Esophagus muscularis mucosa (tissue), 4 donors: Measurements from ENCODE around the gene GSK3B.

ENCODE experiments used
- EP300 ChIP-seq: sonication (generic); formaldehyde crosslinking; IDR thresholded peaks from one replicate; pipeline ENCODE4 v1.6.1; 2017; ENCODE audit warnings: antibody characterized with exemption
- POLR2A ChIP-seq: fragments of 450-650 bp; IDR thresholded peaks from one replicate; pipeline ENCODE4 v1.6.1; 2017; ENCODE audit warnings: antibody characterized with exemption, moderate library complexity, mild to moderate bottlenecking, low read depth
- POLR2AphosphoS5 ChIP-seq, 2 donors: sonication (generic); formaldehyde crosslinking; IDR thresholded peaks; one replicate each; pipeline ENCODE4 v1.6.1; 2017; ENCODE audit warnings: antibody characterized with exemption in 2 of 2
- TF ChIP-seq, protein P1 (sequence below), 3 experiments: fragments of 200-600 bp in 2 of 3; fragments of 450-650 bp in 1 of 3; sonication (generic) in 2 of 3; IDR thresholded peaks; one replicate each; pipeline ENCODE4 v1.5.1; 2017 to 2019; ENCODE audit warnings: antibody characterized with exemption in 3 of 3, mild to moderate bottlenecking in 2 of 3, moderate library complexity in 1 of 3

- no peak for TF ChIP-seq POLR2A
- TF ChIP-seq, protein P1, sequence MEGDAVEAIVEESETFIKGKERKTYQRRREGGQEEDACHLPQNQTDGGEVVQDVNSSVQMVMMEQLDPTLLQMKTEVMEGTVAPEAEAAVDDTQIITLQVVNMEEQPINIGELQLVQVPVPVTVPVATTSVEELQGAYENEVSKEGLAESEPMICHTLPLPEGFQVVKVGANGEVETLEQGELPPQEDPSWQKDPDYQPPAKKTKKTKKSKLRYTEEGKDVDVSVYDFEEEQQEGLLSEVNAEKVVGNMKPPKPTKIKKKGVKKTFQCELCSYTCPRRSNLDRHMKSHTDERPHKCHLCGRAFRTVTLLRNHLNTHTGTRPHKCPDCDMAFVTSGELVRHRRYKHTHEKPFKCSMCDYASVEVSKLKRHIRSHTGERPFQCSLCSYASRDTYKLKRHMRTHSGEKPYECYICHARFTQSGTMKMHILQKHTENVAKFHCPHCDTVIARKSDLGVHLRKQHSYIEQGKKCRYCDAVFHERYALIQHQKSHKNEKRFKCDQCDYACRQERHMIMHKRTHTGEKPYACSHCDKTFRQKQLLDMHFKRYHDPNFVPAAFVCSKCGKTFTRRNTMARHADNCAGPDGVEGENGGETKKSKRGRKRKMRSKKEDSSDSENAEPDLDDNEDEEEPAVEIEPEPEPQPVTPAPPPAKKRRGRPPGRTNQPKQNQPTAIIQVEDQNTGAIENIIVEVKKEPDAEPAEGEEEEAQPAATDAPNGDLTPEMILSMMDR (IDR thresholded peaks at IDR 0.05), result no peak
- TF ChIP-seq EP300, result no peak
- no peak for TF ChIP-seq POLR2AphosphoS5 (IDR thresholded peaks at IDR 0.05)
These were observed 42.0 kb downstream of the GSK3B start for GRCh38 chr3:120052225-120052624.
